Measurements from ENCODE around the gene FSD1L. TPM values are rescaled to one million over a fixed set of nuclear protein-coding genes. Genes with fewer than 3 reads are reported as not detected.
A peak's percentile ranks its signal among the peaks of the same experiment; 100 is the strongest.

Gene FSD1L
- total and polyA plus RNA-seq, 2 donors (not counting 1 experiment from before 2014, with no cell fraction given) = 0.70 to 15.2 TPM

DNA sequence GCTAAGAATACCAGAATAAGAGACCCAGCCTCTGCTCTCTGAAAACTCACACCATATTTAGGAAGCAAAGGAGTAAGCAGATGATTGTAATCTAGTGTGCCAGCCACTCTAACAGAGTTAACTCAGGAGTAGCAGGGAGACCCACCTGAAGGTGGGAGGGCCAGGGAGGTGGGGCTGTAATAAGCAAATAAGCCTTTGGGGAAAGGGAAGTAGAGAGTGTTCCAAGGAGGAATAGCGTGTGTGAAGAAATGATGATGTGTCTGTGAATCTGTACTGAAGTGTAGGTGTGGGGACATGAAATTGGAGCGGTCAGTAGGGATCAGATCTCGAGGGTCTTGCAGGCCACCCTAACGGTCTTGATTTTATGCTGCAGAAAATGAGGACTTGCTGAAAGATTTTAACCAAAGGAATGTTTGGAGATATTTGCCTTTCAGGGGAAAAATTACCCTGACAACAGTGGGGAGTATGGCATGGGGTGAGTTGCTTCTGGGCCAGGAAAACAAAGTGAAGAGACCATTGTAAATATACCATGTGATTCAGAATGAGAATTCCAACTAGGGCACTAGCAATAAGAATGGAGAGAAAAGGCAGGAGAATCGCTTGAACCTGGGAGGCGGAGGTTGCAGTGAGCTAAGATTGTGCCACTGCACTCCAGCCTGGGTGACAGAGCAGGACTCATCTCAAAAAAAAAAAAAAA lies 44.1 kb upstream of the FSD1L start:
- intact Hi-C loops (cut with micrococcal nuclease) = no loop called here
- DNase-seq = no peak
- ChIA-PET POLR2A (no interaction called here), CTCF (interaction anchor here (1.0 kb wide), 1 partner anchor 15 kb away, joined by 3 read pairs; no protein-coding TSS in a partner anchor)
- TF ChIP-seq, protein P1, sequence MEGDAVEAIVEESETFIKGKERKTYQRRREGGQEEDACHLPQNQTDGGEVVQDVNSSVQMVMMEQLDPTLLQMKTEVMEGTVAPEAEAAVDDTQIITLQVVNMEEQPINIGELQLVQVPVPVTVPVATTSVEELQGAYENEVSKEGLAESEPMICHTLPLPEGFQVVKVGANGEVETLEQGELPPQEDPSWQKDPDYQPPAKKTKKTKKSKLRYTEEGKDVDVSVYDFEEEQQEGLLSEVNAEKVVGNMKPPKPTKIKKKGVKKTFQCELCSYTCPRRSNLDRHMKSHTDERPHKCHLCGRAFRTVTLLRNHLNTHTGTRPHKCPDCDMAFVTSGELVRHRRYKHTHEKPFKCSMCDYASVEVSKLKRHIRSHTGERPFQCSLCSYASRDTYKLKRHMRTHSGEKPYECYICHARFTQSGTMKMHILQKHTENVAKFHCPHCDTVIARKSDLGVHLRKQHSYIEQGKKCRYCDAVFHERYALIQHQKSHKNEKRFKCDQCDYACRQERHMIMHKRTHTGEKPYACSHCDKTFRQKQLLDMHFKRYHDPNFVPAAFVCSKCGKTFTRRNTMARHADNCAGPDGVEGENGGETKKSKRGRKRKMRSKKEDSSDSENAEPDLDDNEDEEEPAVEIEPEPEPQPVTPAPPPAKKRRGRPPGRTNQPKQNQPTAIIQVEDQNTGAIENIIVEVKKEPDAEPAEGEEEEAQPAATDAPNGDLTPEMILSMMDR (IDR thresholded peaks at IDR 0.05) = no peak
- no peak for TF ChIP-seq EZH2 (IDR thresholded peaks at IDR 0.05; ENCODE audit: borderline replicate concordance, insufficient read depth, low read depth, low read length, poor library complexity, severe bottlenecking)
- ATAC-seq (ENCODE audit: low read depth) = no peak
- Histone ChIP-seq H3K9ac (ENCODE audit: low read length) (no peak overlapping the region), H3K36me3 (replicated peaks in 1 of 2; ENCODE audit: control extremely low read depth in 1 of 2, control insufficient read depth in 1 of 2, extremely low read depth in 1 of 2, insufficient read depth in 2 of 2, low read length in 1 of 2) (no peaks in the 10 kb centered on the region), H2AFZ (ENCODE audit: insufficient read depth, low read depth, low read length, poor library complexity, severe bottlenecking) (no peak overlapping the region), H3K4me2 (replicated peaks; ENCODE audit: low read depth, low read length, poor library complexity, severe bottlenecking) (no peak overlapping the region), H3K9me3 (ENCODE audit: control extremely low read depth in 1 of 3, control insufficient read depth in 2 of 3, insufficient read depth in 1 of 3, low read length in 2 of 3) (peaks cover 0 to 9% (median 0%) of the 10 kb centered on the region in 3 donors), H3K27me3 (replicated peaks in 1 of 4; ENCODE audit: control extremely low read depth in 1 of 4, control insufficient read depth in 3 of 4, insufficient read depth in 4 of 4, low read length in 3 of 4) (peaks cover 0 to 3% (median 1%) of the 10 kb centered on the region in 4 experiments), H3K27ac (ENCODE audit: low read length in 2 of 2) (no peak overlapping the region), H3K4me1 (ENCODE audit: control insufficient read depth in 2 of 2, insufficient read depth in 2 of 2, low read length in 2 of 2) (peaks cover 4 to 7% of the 10 kb centered on the region in 2 donors), H3K4me3 (ENCODE audit: control extremely low read depth in 1 of 5, extremely low read depth in 1 of 5, insufficient read depth in 1 of 5, low read depth in 2 of 5, low read length in 4 of 5) (no peak overlapping the region), H4K20me1 (ENCODE audit: control insufficient read depth, insufficient read depth, low read length, poor library complexity, severe bottlenecking) (no peaks in the 10 kb centered on the region), H3K79me2 (ENCODE audit: control insufficient read depth, insufficient read depth, low read length) (no peaks in the 10 kb centered on the region)
- Mint-ChIP-seq H3K27ac (no peak overlapping the region), H3K4me1 (peaks cover 19% of the 10 kb centered on the region), H3K27me3 (peaks cover 22% of the 10 kb centered on the region), H3K4me3 (no peak overlapping the region), H3K9me3 (ENCODE audit: insufficient read depth) (no peaks in the 10 kb centered on the region)
- 94% methylated on average over 4 of the region's 6 CpGs for WGBS (ENCODE audit: insufficient coverage)

DNA sequence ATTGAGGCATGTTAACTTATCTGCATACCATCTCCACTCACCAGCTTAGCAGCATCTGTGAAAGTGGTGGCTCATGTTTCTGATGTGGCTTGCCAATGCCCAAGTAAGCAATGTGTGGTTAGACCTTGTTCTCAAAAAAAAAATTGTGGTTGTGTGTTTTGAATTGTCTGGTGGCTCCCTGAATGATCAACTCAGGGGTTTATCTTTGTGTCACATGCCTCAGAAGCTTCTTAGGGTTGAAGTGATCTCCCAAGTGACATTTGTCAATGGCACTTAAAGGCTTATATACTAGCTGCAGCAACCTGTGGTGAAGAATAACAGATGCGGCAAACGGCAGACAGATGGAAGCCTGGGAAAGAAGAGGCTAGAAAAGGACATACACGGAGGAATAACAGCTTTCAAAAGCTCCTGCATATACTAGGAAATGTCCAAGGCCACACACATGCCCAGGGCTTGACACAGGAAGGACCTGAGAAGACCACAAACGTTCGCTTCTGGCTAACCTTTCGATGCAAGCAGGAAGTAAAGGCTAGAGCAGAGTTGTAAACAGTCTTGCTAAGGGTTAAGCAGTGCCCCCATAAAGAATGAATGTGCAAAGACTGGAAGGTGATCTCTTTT lies 42.2 kb upstream of the FSD1L start:
- H4K20me1 ChIP-seq (ENCODE audit: control insufficient read depth, insufficient read depth, low read length, poor library complexity, severe bottlenecking) = no peaks in the 10 kb centered on the region
- peaks cover 0 to 13% (median 7%) of the 10 kb centered on the region in 3 donors for H3K9me3 ChIP-seq (ENCODE audit: control extremely low read depth in 1 of 3, control insufficient read depth in 2 of 3, insufficient read depth in 1 of 3, low read length in 2 of 3)
- 0% methylated on average over 1 of the region's 6 CpGs for WGBS (ENCODE audit: insufficient coverage)
- no peak overlapping the region for H3K9ac ChIP-seq (ENCODE audit: low read length)
- ChIA-PET CTCF (interaction anchor here (1.0 to 1.2 kb wide), 3 partner anchors 8 to 539 kb away, joined by 3 to 4 read pairs (median 3); no protein-coding TSS in a partner anchor), POLR2A (no interaction called here)
- H3K27me3 Mint-ChIP-seq = peaks cover 22% of the 10 kb centered on the region
- ATAC-seq (ENCODE audit: low read depth) (peak; percentile 51), DNase-seq (peak; percentile 21)
- H3K4me1 ChIP-seq (ENCODE audit: control insufficient read depth in 2 of 2, insufficient read depth in 2 of 2, low read length in 2 of 2) = peaks cover 4 to 7% of the 10 kb centered on the region in 2 donors
- peaks cover 0 to 3% (median 1%) of the 10 kb centered on the region in 4 experiments for H3K27me3 ChIP-seq (replicated peaks in 1 of 4; ENCODE audit: control extremely low read depth in 1 of 4, control insufficient read depth in 3 of 4, insufficient read depth in 4 of 4, low read length in 3 of 4)
- no peak overlapping the region for H2AFZ ChIP-seq (ENCODE audit: insufficient read depth, low read depth, low read length, poor library complexity, severe bottlenecking)
- no peak for TF ChIP-seq EZH2 (IDR thresholded peaks at IDR 0.05; ENCODE audit: borderline replicate concordance, insufficient read depth, low read depth, low read length, poor library complexity, severe bottlenecking)
- TF ChIP-seq, protein P1 (IDR thresholded peaks at IDR 0.05) = no peak
- peaks cover 3% of the 10 kb centered on the region for H3K9me3 Mint-ChIP-seq (ENCODE audit: insufficient read depth)
- H3K4me1 Mint-ChIP-seq = peaks cover 19% of the 10 kb centered on the region
- H3K4me2 ChIP-seq (replicated peaks; ENCODE audit: low read depth, low read length, poor library complexity, severe bottlenecking) = no peak overlapping the region
- intact Hi-C loops (cut with micrococcal nuclease) = no loop called here
- H3K36me3 ChIP-seq (replicated peaks in 1 of 2; ENCODE audit: control extremely low read depth in 1 of 2, control insufficient read depth in 1 of 2, extremely low read depth in 1 of 2, insufficient read depth in 2 of 2, low read length in 1 of 2) = no peaks in the 10 kb centered on the region
- H3K4me3 Mint-ChIP-seq = peak overlapping the region; percentile 38
- H3K4me3 ChIP-seq (ENCODE audit: control extremely low read depth in 1 of 5, extremely low read depth in 1 of 5, insufficient read depth in 1 of 5, low read depth in 2 of 5, low read length in 4 of 5) = no peak overlapping the region
- no peaks in the 10 kb centered on the region for H3K79me2 ChIP-seq (ENCODE audit: control insufficient read depth, insufficient read depth, low read length)
- H3K27ac Mint-ChIP-seq = no peak overlapping the region
- H3K27ac ChIP-seq (ENCODE audit: low read length in 2 of 2) = no peak overlapping the region
